DOHH2 (cell line): ENCODE results near the gene TMA7.
A peak's percentile ranks its signal among the peaks of the same experiment; 100 is the strongest.

Experiments used
- CTCF ChIP-seq: fragments of 200-600 bp; sonication (generic); IDR thresholded peaks from one replicate; pipeline ENCODE4 v1.5.1; 2014; ENCODE audit warnings: antibody characterized with exemption, mild to moderate bottlenecking, low read depth, low read length; ENCODE audit not compliant: poor library complexity, severe bottlenecking
- EZH2phosphoT487 ChIP-seq: fragments of 200-600 bp; sonication (generic); IDR thresholded peaks from 2 replicates; pipeline ENCODE4 v1.6.1; 2017; ENCODE audit warnings: borderline replicate concordance, mild to moderate bottlenecking, antibody characterized with exemption, low read length, moderate library complexity, mixed read lengths

GRCh38 chr3:48428572-48429316, 11.3 kb upstream of the TMA7 start:
- no peak for TF ChIP-seq CTCF
- TF ChIP-seq EZH2phosphoT487: peak; percentile 96; the same call in 1 of the 2 replicates
